Esophagus muscularis mucosa (tissue), 4 donors: ENCODE data around the gene CAMK1D.

ENCODE experiments used
- EP300 ChIP-seq: sonication (generic); formaldehyde crosslinking; IDR thresholded peaks from one replicate; pipeline ENCODE4 v1.6.1; 2017; ENCODE audit warnings: antibody characterized with exemption
- POLR2A ChIP-seq: fragments of 450-650 bp; IDR thresholded peaks from one replicate; pipeline ENCODE4 v1.6.1; 2017; ENCODE audit warnings: antibody characterized with exemption, moderate library complexity, mild to moderate bottlenecking, low read depth
- POLR2AphosphoS5 ChIP-seq, 2 donors: sonication (generic); formaldehyde crosslinking; IDR thresholded peaks; one replicate each; pipeline ENCODE4 v1.6.1; 2017; ENCODE audit warnings: antibody characterized with exemption in 2 of 2
- TF ChIP-seq, protein P1 (sequence below), 3 experiments: fragments of 200-600 bp in 2 of 3; fragments of 450-650 bp in 1 of 3; sonication (generic) in 2 of 3; IDR thresholded peaks; one replicate each; pipeline ENCODE4 v1.5.1; 2017 to 2019; ENCODE audit warnings: antibody characterized with exemption in 3 of 3, mild to moderate bottlenecking in 2 of 3, moderate library complexity in 1 of 3

DNA sequence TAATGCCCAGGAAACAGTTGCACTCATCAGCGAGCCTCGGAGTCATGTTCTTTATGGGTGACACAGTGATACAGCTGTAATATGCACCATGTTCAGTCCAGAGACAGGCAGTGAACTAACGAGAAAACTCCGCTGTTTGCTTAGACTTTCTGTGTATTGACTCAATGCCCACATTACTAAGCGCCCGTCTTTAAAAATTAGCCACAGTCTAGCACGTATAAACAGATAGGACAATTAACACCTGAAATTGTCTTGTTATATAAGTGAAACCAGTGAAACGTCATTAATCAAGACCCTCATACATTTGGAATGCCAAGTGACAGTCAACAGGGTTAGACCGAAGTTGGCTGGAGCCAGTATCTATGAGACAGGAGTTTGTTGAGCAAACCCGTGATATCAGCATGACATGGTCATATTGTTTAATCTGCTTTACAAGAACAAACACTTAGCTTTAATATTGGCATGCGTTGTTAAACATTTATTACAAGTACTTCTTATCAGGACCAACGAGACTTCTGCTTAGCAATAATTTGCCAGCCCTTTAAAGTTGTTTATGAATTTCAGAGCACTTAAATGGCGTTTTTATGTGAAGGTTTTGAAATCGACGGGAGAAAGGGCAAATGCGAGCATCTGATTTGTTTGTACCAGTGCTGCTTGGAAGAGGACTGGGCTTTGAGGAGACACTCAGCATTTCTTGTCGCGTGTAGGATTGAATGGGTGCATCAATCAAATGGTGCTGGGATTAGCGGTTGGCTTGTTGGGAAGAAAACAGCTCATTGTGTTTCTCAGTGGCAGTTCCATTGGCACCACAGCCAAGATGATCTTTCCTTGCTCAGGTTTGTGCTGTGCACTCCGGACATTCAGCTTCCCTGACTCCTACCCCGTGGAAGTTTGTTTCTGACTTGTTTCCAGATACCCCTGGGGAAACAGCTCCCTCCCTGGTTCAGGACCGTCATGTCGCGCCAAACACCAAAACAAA, 56.3 kb downstream of the CAMK1D start:
- TF ChIP-seq POLR2A: no peak
- no peak for TF ChIP-seq POLR2AphosphoS5 (IDR thresholded peaks at IDR 0.05)
- TF ChIP-seq, protein P1, sequence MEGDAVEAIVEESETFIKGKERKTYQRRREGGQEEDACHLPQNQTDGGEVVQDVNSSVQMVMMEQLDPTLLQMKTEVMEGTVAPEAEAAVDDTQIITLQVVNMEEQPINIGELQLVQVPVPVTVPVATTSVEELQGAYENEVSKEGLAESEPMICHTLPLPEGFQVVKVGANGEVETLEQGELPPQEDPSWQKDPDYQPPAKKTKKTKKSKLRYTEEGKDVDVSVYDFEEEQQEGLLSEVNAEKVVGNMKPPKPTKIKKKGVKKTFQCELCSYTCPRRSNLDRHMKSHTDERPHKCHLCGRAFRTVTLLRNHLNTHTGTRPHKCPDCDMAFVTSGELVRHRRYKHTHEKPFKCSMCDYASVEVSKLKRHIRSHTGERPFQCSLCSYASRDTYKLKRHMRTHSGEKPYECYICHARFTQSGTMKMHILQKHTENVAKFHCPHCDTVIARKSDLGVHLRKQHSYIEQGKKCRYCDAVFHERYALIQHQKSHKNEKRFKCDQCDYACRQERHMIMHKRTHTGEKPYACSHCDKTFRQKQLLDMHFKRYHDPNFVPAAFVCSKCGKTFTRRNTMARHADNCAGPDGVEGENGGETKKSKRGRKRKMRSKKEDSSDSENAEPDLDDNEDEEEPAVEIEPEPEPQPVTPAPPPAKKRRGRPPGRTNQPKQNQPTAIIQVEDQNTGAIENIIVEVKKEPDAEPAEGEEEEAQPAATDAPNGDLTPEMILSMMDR (IDR thresholded peaks at IDR 0.05): no peak
- no peak for TF ChIP-seq EP300
